HG03521 (cell line): ENCODE results near the gene ADISSP.

ENCODE experiments used
- ATAC-seq: cut with Tn5 transposase; IDR thresholded peaks from one replicate; pipeline ENCODE4 v1.9.1; 2021; ENCODE audit warnings: mild to moderate bottlenecking, moderate library complexity; ENCODE audit not compliant: unreplicated experiment

Gene ADISSP

DNA sequence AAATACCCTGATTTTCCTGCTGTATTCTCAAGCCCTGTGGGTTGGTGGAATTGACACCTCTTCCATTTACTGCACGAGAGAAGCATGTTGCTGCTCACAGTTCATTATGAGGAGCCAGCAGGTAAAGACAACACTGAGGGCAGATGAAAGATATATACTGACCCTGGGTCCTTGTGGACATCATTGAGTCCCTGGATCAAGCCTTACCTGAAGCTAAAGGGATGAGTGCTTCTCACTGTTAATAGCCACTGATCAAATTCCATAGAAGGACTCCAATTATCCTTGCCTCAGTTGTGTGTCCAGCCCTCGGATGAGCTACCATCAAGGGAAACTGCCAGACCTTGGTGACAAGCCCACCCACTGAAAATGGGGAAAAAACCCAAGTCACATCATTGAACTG is 47.5 kb downstream of the ADISSP start:
- ATAC-seq = no peak

DNA sequence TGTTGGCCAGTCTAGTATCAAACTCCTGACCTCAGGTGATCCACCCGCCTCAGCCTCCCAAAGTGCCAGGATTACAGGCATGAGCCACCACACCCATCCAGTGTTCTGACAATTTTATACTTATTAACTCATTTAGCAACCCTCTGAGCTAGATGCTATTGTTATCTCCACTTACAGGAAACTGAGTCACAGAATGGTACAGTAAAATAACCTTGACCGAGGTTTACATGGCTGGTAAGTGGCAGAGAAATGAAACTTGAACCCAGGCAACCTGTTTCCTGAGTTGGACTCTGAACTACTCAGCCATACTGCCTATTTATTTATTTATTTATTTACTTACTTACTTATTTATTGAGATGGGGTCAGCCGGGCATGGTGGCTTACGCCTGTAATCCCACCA is 48.5 kb downstream of the ADISSP start:
- ATAC-seq = no peak

DNA sequence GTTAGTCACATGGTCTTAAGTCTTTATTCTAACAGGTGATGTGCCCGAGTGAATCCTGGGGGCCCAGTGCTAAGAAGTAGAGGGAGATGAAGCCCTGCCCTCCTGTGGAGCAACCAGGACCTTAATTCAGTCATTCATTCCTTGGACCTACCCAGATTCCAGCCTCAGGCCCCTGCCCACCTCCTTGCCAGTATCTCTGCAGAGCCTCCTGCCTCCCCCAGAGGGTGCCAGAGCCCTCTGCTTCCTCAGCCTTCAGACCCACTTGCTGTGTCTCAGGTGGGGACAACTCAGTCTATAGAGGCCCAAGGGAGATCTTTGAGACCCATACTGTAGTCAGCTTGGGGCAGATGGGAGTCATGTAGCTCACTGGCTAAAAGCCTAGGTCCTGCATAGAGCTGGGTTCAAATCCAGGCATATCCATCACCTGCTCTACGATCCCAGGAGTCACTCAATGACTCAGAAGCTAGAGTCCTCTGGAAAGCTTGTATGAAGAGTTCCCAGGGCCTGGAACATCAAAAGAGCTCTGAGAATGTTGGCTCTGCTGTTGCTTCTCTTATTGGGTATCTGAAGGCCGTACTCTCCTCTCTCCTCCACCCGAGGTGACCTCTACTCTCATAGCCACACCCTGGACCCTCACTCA is 51.2 kb downstream of the ADISSP start:
- no peak for ATAC-seq

DNA sequence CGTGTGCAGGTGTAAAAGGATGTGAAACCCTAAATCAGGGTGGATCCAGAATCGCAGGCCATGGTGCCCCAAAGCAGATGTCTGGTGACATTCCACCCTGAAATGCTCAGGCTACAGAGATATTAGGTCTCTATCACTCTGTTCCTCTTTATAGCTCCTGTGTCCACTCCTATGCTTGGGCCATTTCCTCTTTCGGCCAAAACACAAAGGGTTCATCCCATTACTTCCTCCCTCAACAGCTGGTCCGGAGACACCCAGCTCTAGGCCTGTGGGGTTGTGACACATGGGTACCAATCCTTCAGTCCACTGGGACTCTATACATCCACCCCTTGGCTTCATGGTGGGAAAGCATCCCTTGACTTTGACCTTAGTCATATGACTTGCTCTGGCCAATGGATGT is 53.5 kb downstream of the ADISSP start:
- no peak for ATAC-seq

DNA sequence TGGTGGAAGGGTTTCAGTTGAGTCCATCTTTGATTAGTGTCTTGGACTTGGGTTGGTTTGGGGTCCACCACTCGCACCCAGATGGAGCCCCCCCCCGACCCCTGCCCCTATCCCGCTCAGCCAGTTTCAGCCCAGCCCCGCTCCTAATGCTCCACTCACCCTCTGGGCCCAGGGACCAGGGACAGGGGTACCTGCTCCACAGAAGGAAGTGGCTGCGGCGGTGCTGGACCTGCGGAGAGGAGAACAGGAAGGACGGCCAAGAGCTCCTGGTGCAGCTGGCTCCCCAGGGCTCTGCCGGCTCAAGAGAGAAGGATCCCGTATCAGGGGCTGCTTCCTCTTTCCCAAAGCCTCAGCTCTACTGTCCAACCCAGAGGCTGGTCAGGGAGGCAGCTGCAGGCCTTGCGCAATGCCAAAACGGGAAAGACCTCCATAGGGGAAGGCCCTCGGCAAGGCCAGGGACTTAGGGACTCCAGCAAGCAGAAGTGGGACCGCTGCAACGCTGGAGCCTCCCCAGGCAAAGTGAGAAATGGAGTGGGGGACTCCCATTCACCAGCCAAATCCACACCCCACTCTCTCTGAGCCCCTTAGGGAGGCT is 55.2 kb downstream of the ADISSP start, which contains the start of gene SIGLEC1:
Gene SIGLEC1 (minus strand): TSS at position 322 of the 595 bp plus-strand sequence. CDS start 5,472 bp downstream, outside the sequence.
- no peak for ATAC-seq

DNA sequence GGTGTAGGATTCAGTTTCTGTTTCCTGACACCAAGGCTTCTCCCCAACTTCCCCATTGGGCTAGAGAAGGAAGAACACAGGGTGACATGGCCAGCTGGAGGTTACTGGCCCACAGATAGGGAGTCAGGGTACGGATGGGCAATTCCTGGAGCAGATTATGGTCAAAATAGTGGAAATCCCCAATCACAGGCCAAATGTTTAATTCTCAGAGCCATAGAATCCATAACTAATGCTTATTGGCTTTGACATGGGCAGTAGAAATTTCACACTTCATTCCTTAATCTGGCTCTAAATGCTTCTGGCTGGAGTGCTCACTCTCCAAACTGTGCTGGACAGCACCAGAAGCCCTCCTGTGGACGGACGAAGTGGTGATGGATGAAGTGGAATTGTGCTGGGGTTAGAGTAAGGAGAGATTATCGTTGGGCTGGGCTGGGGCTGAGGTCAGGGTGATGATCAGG is 56.0 kb downstream of the ADISSP start:
- no peak for ATAC-seq

DNA sequence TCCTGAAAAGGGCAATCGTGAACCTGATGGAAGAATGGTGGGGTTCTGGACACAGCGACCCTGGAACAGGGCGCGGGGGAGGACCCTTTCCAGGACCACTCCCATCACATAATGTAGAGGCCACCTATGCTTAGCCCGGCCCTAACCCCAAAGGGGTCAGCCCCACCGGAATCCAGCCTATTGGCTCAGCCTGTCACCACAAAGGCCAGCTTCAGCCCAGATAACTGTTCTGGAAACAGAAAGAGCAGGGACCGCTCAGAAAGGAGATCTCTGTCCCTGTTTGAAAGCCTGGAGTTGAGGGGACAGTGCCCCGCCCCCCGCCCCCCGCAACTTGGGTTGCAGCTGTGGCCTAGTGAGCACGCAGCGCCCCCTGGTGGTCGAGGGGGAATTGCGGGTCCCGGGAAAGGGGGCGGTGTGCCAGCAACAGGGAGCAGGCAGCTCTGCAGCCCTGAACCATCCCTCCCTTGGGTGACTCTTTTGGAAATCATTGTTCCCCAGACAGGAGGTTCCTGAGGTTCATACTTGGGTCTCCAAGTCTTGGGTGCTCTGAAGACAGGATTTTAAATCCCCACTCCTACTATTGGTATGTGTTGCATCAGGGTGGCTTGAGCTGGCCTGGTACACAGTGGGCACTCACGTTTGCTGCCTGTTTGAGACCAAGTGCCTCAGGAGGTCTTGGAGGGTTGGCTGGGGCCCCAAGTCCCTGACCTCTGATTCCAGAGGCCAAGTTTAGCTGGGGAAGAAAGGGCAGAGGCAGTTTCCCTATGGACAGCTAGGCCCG is 56.7 kb downstream of the ADISSP start:
- ATAC-seq = no peak

DNA sequence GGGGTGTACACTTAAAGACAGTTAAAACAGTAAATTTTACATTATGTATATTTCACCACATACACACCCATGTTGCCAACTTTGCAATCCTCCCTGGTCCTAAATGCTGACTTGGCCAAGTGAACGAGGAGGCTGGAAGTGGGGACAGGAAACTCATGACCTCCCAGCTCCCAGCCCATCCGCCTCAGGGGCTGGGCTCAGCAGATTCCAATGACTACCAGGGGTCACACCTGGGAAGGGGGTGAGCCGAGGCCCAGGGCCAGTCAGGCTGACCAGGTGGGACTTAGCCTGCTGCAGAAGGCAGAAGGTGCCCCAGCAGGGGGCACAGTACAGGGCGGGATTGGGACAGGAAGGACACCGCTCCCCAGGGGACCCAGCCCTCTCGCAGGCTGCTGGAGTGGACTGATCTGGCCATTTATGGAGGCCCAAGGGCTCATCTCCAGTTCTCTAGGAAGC is 57.5 kb downstream of the ADISSP start:
- no peak for ATAC-seq

DNA sequence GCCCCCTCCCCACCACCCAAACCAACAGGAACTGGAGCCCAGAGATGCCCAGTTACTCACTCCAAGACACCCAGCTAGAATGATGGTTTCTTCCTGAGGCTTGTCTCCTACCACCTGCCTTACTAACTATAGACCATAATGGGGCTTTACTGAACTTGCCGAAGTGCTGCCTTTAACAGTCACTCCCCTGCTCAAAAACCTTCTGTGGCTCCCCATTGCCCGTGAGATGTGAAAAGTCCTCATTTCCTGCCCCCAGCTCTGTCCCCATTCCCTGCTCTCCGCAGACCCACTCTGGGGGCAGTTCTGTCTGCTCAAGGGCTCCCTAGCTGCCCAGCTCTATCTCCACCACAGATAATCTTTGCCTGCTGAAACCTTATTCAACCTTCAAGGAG is 60.0 kb downstream of the ADISSP start:
- ATAC-seq = no peak

DNA sequence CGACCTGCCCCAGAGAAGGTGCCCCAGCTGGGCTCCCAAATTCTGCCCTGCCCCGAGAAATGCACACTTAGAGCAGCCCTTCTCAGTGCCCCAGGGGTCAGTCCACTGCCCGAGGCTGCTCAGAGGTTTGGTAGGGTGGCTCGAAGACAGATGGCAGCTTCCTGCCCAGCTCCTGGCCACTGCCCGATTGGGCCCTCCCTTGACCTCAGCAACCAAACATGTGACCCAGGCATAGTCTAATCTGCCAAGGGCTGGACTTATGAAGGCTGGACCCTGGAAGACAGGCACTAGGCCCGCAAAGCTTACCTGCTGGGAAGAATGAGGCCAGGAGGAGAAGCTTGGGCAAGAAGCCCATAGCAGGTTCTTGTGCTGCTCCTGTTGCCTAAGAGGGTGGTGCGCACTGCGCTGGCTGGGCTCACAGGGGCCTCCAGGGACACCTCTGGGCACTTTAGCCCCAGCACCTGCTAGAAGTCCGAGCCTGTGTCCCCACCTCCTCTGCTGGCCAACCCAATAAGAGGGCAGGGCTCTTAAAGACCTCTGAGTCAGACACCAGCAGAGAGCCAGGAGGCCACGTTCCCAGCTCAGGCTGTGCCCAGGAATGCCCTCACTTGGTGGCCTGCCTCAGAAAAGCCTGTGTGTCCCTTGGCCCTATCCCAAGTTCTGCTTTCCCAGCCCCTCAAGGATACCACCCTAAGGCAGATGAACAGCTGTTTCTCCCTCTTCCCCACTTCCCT is 60.6 kb downstream of the ADISSP start:
- no peak for ATAC-seq

DNA sequence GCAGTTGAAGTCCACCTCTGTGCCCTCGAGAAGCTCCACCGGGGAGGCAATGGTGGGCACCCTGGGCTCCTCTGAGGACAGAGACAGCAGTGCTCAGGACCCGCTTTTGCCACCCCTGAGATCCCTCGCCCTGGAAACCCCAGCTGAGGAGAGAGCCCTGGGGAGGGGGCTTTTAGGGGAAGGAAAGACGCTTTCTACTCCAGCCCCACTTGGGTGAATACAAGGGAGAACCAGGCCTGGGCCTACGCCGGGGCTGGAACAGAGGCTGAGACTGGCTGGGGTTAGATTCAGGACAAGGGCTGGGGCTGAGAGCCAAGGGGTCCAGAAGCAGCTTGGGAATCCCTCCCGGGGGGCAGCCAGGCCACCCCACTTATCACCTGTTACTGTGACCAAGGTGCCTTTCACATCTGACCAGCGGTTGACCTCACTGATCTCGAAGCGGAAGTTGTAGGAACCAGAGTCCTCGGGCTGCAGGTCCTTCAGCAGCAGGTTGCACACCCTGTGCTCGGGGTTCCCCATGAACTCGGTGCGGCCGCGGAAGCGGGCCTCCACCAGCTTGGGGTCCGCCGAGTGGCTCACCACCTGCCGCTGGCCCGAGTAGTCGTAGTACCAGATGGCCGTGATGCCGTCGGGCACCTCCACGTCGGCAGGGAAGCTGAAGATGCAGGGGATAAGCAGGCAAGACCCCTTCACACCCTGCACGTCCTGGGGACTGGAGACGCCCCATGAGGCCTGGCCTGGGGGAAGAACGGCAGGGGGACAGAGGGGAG is 61.4 kb downstream of the ADISSP start:
- no peak for ATAC-seq

DNA sequence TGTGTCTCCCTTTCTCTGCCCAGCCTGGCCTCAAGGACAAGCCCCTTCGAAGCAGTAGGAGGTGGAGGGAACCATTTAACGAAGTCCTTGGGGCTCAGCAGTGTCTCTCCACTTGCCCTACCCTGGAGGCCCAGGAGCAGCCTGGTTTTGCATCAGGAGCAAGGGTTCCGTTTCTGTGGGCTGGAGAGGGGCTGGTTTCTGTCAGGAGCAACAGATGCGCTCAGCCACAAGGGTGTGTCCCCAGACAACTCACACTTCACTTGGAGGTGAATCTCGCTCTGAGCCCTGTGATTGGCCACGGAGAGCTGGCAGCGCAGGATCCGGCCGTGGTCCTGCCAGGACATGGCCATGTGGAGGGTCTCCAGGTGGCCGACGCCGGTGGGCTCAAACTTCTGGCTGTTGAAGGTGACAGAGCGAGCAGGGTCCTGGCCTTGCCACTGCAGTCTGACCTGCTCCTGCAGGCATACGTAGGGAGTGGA is 62.0 kb downstream of the ADISSP start:
- ATAC-seq = no peak

DNA sequence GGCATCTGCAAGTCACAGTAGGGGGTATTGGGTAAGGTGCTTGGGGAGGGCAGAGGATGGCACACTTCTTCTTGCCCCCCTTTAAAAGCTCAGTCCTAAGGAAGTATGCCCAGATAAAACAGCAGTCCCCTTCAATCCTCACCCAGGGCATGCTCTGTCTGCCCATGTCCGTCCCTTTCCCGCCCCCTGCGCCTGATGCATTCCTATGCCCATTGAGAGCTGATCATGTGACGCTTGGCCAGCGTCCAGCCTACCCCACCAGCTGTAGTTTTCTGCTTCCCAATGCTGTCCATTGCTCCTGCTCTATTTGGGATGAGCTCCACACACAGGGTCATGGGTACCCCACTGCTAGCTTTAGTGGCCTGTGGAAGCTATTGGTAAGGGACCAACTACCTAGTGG is 63.5 kb downstream of the ADISSP start:
- no peak for ATAC-seq
